LNCaP clone FGC (cell line): ENCODE measurements around the gene BLOC1S4.
"Not testable (repeated sequence)": the region's sequence is repeated elsewhere in the genome, so short reads cannot be mapped to it uniquely, and the experiment has no call there.

Experiments used
- DNase-seq: peaks from one replicate; pipeline ENCODE4 v3.0.0-alpha.2; 2011; ENCODE audit warnings: low read depth
- H3K4me3 ChIP-seq: 2 replicates; pipeline ENCODE4 v1.5.1; 2011; ENCODE audit warnings: mild to moderate bottlenecking, low read depth, low read length, control low read depth
- TF ChIP-seq, protein P1 (sequence below): IDR thresholded peaks from 2 replicates; pipeline ENCODE4 v1.5.1; 2012; ENCODE audit warnings: mild to moderate bottlenecking; ENCODE audit not compliant: control insufficient read depth, insufficient read depth; ENCODE audit errors: extremely low read depth

BLOC1S4 gene

DNA sequence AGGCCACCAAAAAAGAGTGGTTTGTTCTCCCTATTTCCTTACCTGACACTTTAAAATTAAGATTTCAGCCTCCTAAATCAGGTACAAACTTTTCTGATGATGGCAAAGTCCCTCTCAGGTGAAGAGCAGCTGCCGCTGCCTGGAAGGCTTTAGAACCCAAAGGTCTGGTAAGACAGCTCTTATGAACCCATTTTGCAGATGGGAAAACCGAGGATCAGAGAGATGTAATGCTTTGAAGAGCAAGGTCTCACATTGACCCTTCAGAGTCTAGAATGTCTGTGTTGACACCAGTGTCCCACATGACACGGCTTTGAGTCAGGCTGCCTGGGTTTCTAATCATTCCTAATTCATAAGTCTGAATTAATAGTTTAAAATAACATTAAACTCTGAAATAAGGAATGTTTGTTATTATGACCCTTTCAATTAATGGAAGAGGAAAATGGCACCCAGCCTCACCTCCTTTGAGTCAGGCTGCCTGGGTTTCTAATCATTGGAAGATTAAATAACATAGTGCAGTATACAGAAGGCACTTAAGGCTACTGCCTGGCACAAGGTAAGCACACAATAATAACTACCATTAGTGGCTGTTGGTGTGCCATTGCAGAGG, 38.6 kb downstream of the BLOC1S4 start:
- DNase-seq = no peak
- no peak overlapping the region for H3K4me3 ChIP-seq
- TF ChIP-seq, protein P1, sequence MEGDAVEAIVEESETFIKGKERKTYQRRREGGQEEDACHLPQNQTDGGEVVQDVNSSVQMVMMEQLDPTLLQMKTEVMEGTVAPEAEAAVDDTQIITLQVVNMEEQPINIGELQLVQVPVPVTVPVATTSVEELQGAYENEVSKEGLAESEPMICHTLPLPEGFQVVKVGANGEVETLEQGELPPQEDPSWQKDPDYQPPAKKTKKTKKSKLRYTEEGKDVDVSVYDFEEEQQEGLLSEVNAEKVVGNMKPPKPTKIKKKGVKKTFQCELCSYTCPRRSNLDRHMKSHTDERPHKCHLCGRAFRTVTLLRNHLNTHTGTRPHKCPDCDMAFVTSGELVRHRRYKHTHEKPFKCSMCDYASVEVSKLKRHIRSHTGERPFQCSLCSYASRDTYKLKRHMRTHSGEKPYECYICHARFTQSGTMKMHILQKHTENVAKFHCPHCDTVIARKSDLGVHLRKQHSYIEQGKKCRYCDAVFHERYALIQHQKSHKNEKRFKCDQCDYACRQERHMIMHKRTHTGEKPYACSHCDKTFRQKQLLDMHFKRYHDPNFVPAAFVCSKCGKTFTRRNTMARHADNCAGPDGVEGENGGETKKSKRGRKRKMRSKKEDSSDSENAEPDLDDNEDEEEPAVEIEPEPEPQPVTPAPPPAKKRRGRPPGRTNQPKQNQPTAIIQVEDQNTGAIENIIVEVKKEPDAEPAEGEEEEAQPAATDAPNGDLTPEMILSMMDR = no peak

DNA sequence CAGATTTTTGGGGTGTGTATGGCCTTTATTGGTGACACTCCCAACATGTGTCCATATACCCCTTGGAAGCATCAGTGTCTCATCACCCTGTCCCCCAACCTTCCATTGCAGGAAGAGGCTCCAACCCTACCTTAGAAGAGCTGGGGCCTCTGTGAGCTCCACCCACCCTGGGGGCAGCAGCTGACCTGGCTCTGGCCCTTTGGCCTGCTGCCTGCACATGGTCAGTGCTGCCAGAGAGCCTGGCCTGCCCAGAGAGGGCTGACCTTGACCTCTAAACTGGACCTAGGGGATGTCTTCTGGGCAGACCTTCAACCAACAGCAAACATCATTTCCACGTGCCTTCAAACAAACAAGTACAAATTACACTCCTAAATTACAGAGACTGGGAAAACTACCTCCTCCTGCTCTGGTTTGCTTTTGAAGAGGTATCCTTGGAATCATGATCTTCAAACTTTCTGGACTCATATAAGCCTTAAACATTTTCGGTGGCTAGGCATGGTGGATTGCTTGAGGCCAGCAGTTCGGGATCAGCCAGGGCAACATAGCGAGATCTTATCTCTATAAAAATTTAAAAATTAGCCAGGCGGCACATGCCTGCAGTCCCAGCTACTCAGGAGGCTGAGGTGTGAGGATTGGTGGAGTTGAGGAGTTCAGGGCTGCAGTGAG, 39.2 kb downstream of the BLOC1S4 start:
- no peak for DNase-seq
- no peak overlapping the region for H3K4me3 ChIP-seq
- TF ChIP-seq, protein P1 = no peak

DNA sequence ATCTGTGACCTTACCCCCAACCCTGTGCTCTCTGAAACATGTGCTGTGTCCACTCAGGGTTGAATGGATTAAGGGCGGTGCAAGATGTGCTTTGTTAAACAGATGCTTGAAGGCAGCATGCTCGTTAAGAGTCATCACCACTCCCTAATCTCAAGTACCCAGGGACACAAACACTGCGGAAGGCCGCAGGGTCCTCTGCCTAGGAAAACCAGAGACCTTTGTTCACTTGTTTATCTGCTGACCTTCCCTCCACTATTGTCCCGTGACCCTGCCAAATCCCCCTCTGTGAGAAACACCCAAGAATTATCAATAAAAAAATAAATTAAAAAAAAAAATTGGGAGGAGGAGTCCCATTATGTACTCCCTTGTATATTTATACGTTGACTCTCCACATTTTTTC, 40.4 kb downstream of the BLOC1S4 start:
- not testable (repeated sequence) for DNase-seq, H3K4me3 ChIP-seq

DNA sequence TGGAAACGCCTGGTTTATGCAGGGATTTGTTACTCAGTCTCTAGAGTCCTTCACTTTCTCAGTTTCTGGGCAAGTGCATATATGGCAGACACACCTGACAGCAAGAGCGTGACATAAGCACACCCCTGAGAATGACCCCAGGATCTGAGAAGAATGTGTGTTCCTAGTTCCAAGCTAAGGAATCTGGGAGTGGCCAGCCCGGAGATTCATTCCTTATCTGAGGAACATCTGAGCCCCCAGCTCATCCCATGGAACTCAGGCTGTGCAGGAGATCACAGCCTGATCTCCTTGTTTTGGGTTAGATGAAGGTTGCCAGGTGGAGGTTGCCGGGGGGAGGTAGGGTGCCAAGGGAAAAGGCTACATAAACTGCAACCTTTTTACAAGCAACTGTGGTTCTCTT, 42.8 kb downstream of the BLOC1S4 start:
- H3K4me3 ChIP-seq = no peak overlapping the region
- TF ChIP-seq, protein P1 = no peak
- no peak for DNase-seq

DNA sequence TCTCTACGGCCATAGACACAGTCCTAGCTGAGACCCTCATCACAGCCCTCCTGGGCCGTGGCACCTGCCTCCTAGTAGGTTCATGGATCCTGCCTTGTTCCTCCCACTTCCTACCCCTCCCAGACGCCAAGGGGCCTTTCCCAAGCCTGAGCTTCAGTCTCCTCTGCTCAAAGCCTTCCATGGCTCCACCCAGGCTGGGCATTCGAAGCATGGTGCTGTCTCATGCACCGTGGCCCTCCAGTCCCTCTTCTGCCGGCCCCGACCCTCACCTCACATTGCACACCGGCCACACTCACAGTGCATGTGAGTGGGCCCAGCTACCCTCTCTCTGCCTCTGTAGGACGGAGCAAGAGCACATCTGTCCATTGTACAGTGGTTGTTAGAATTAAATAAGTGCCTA, 44.9 kb downstream of the BLOC1S4 start:
- H3K4me3 ChIP-seq = no peak overlapping the region
- TF ChIP-seq, protein P1 = no peak
- no peak for DNase-seq

DNA sequence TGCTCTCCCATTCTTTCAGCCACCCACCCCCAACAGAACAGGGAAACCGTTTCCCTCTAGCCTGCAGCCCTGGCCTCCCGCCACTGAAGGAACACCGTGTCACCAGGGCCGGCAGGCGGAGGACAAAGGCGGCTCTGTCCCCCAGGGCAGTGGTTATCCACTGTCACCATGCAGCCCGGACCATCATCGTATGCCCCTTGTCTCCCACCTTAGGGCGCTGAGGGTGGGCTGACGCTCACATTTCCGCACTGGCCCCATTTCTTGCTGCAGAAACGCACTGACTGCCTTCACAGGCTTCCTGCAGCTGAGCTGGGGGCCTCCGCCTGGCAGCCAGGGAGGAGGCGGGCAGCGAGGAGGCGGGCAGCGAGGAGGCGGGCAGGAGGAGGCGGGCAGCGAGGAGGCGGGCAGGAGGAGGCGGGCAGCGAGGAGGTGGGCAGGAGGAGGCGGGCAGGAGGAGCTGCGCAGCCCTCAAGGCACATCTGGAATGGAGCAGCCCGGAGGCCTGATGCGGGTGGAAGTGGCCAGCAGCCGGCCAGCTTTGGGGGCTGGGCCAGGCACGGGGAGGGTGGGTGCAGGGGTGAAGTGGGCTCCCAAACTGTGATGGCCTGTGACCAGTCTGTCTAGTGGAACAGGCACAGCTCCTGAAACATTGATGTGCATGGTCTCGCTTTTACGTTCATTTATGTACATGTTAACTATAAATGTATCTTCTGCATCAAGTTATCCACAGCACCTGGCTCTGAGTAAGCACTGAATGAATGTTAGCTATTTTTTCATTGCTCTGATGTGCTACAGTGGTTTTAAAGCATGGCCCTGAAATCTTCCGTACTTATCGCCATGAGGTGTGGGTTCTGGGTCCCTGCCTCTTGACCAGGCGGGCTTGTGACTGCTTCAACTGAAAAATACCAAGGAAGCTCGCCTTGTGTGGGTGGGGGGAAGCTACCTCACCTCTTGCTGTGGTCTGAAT, 46.0 kb downstream of the BLOC1S4 start:
- no peak overlapping the region for H3K4me3 ChIP-seq
- TF ChIP-seq, protein P1 = no peak
- no peak for DNase-seq

DNA sequence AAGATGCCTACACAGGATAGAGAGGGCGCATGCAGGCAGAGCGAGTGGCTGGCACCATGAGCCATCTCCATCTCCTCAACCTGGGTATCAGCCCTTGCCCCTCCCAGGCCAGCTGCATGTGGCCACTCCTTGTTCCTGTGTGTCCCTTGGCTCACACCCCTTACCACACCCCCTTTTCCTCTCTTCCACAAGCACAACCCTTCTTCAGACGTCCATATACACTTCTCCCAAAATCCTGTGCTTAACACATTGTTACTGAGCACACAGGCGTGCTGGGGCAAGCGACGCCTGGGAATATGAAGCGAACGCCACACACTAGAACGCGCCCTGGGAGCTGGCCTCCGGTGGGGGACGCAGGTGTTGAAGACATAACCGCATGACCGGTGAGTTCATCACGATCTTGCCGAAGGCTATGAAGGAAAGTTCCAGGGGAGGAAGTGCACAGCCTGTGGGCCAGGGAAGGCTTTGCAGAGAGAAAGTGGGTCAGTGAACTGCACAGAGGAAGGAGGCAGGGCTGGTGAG, 47.4 kb downstream of the BLOC1S4 start:
- no peak for DNase-seq
- TF ChIP-seq, protein P1 = no peak
- H3K4me3 ChIP-seq = no peak overlapping the region
